HepG2 (cell line): ENCODE results near the gene LHPP.

Experiments used
- CTCF ChIP-seq: sonication (generic); formaldehyde crosslinking; IDR thresholded peaks from 2 replicates; pipeline ENCODE4 v1.5.0; 2020; ENCODE audit warnings: mild to moderate bottlenecking, missing genetic modification reagents, moderate library complexity
- E2F2 ChIP-seq: sonication (generic); formaldehyde crosslinking; IDR thresholded peaks from 2 replicates; pipeline ENCODE4 v1.4.0; 2020; ENCODE audit warnings: missing genetic modification reagents, borderline replicate concordance
- EZH2 ChIP-seq: conservative IDR thresholded peaks from 2 replicates; pipeline ENCODE4 v1.6.1; 2012; ENCODE audit warnings: mild to moderate bottlenecking, low read depth, low read length, moderate library complexity
- FOXA1 ChIP-seq, 2 experiments: fragments of 450-650 bp in 1 of 2; sonication (generic) in 1 of 2; formaldehyde crosslinking in 1 of 2; IDR thresholded peaks; 2 replicates each; pipeline versions ENCODE4 v1.4.0 to v1.6.1; 2016 to 2020; ENCODE audit warnings: missing genetic modification reagents in 1 of 2
- KDM5B ChIP-seq: sonication (generic); formaldehyde crosslinking; IDR thresholded peaks from 2 replicates; pipeline ENCODE4 v1.4.0; 2020; ENCODE audit warnings: missing genetic modification reagents, mild to moderate bottlenecking, borderline replicate concordance
- POLR2A ChIP-seq, 2 experiments: IDR thresholded peaks; 2 replicates each; pipeline ENCODE4 v1.6.1; 2011; ENCODE audit warnings: low read depth in 2 of 2, low read length in 2 of 2, mild to moderate bottlenecking in 1 of 2, moderate library complexity in 1 of 2; ENCODE audit not compliant: insufficient read depth in 1 of 2
- SRSF1 ChIP-seq: fragments of 200-400 bp; formaldehyde crosslinking; optimal IDR thresholded peaks from 2 replicates; pipeline ENCODE3; 2017; ENCODE audit warnings: mild to moderate bottlenecking, low read depth, low read length, moderate library complexity
- ZNF282 ChIP-seq: fragments of 450-650 bp; IDR thresholded peaks from 2 replicates; pipeline ENCODE4 v1.6.1; 2018; ENCODE audit not compliant: partially characterized antibody
- ZSCAN29 ChIP-seq: sonication (generic); formaldehyde crosslinking; conservative IDR thresholded peaks from 2 replicates; pipeline ENCODE4 v1.4.0; 2020; ENCODE audit warnings: mild to moderate bottlenecking, missing genetic modification reagents

- no peak for TF ChIP-seq CTCF (CRISPR knock-in tag)
- no peak for TF ChIP-seq FOXA1 (IDR thresholded peaks at IDR 0.05)
- no peak for TF ChIP-seq FOXA1 (CRISPR knock-in tag; IDR thresholded peaks at IDR 0.05)
- 0 out of 2 replicates have a peak, but pooled peaks have one; percentile 17 for TF ChIP-seq EZH2
- TF ChIP-seq E2F2 (CRISPR knock-in tag), result no peak
- no peak for TF ChIP-seq ZSCAN29
- TF ChIP-seq SRSF1, result no peak
- TF ChIP-seq POLR2A (IDR thresholded peaks at IDR 0.05; ENCODE audit: insufficient read depth in 1 of 2, low read depth in 2 of 2, low read length in 2 of 2), result no peak
- no peak for TF ChIP-seq ZNF282
- no peak for TF ChIP-seq KDM5B (CRISPR knock-in tag)
Measured at GRCh38 chr10:124447751-124448466, 13.7 kb upstream of the LHPP start.
